Mesendoderm (in vitro differentiated cells): ENCODE measurements around the gene SYNJ2.

Source experiments
- DNase-seq: peaks from one replicate; pipeline ENCODE4 v3.0.0; 2013
- H2AK5ac ChIP-seq: 2 replicates; pipeline ENCODE4 v1.6.1; 2013; ENCODE audit warnings: low read length, inconsistent platforms
- H2BK120ac ChIP-seq: 2 replicates; pipeline ENCODE4 v1.6.1; 2013; ENCODE audit warnings: low read depth, mild to moderate bottlenecking, low read length, moderate library complexity, mixed read lengths
- H2BK15ac ChIP-seq: replicated peaks from 2 replicates; pipeline ENCODE4 v1.6.1; 2013; ENCODE audit warnings: low read depth, mild to moderate bottlenecking, moderate library complexity
- H2BK5ac ChIP-seq: 2 replicates; pipeline ENCODE4 v1.6.1; 2013; ENCODE audit warnings: low read length, inconsistent platforms
- H3K18ac ChIP-seq: 2 replicates; pipeline ENCODE4 v1.6.1; 2013; ENCODE audit warnings: mild to moderate bottlenecking, low read length, mixed read lengths
- H3K23ac ChIP-seq: one replicate; pipeline ENCODE4 v1.6.1; 2013; ENCODE audit warnings: low read length
- H3K27ac ChIP-seq: 2 replicates; pipeline ENCODE4 v1.5.1; 2013; ENCODE audit warnings: low read depth, mild to moderate bottlenecking, inconsistent platforms, low read length, moderate library complexity
- H3K27me3 ChIP-seq: 2 replicates; pipeline ENCODE4 v1.6.1; 2013; ENCODE audit warnings: low read length, control low read depth, mild to moderate bottlenecking, inconsistent platforms; ENCODE audit not compliant: insufficient read depth, poor library complexity
- H3K36me3 ChIP-seq: 2 replicates; pipeline ENCODE4 v1.6.1; 2013; ENCODE audit warnings: low read length, inconsistent platforms; ENCODE audit not compliant: control insufficient read depth, insufficient read depth
- H3K4ac ChIP-seq: one replicate; pipeline ENCODE4 v1.6.1; 2013; ENCODE audit warnings: low read depth, mild to moderate bottlenecking, low read length, moderate library complexity
- H3K4me1 ChIP-seq: 2 replicates; pipeline ENCODE4 v1.6.1; 2013; ENCODE audit warnings: low read depth, low read length, inconsistent platforms; ENCODE audit not compliant: control insufficient read depth
- H3K4me2 ChIP-seq: 2 replicates; pipeline ENCODE4 v1.6.1; 2013; ENCODE audit warnings: low read length
- H3K4me3 ChIP-seq: 2 replicates; pipeline ENCODE4 v1.5.1; 2013; ENCODE audit warnings: mild to moderate bottlenecking, low read length
- H3K56ac ChIP-seq: one replicate; pipeline ENCODE4 v1.6.1; 2013; ENCODE audit warnings: low read length
- H3K79me1 ChIP-seq: 2 replicates; pipeline ENCODE4 v1.6.1; 2013; ENCODE audit warnings: low read length, inconsistent platforms
- H3K79me2 ChIP-seq: 2 replicates; pipeline ENCODE4 v1.6.1; 2013; ENCODE audit warnings: mild to moderate bottlenecking, low read length; ENCODE audit not compliant: control insufficient read depth, insufficient read depth
- H3K9ac ChIP-seq: 2 replicates; pipeline ENCODE4 v1.6.1; 2013; ENCODE audit warnings: low read length, inconsistent platforms
- H4K5ac ChIP-seq: one replicate; pipeline ENCODE4 v1.6.1; 2013; ENCODE audit warnings: low read length
- H4K8ac ChIP-seq: one replicate; pipeline ENCODE4 v1.6.1; 2013; ENCODE audit warnings: low read depth, mild to moderate bottlenecking, control low read depth, low read length, moderate library complexity
- WGBS: extraction: QIAGEN DNeasy Blood & Tissue Kit; methylation state at CpG from one replicate; pipeline ENCODE4 v1.1.7; 2013; ENCODE audit warnings: low lambda C conversion rate, missing lambda C conversion rate; ENCODE audit not compliant: insufficient coverage; ENCODE audit errors: extremely low coverage; 5-methylcytosine and 5-hydroxymethylcytosine counted together

The SYNJ2 gene

GRCh38 chr6:157990321-157991066 is 8.8 kb downstream of the SYNJ2 start:
- H2BK120ac ChIP-seq = no peak overlapping the region
- H3K4me1 ChIP-seq = peaks cover 1% of the 10 kb centered on the region
- H3K79me1 ChIP-seq = no peaks in the 10 kb centered on the region
- H3K36me3 ChIP-seq = no peaks in the 10 kb centered on the region
- no peak overlapping the region for H2BK15ac ChIP-seq
- H3K56ac ChIP-seq = peak overlapping the region; percentile 6
- H3K4me2 ChIP-seq = no peak overlapping the region
- H3K27ac ChIP-seq = no peak overlapping the region
- DNase-seq = no peak
- H4K8ac ChIP-seq = no peak overlapping the region
- no peak overlapping the region for H2BK5ac ChIP-seq
- H3K18ac ChIP-seq = no peak overlapping the region
- H3K4me3 ChIP-seq = no peak overlapping the region
- H3K27me3 ChIP-seq = no peaks in the 10 kb centered on the region
- no peak overlapping the region for H3K9ac ChIP-seq
- no peak overlapping the region for H3K4ac ChIP-seq
- H4K5ac ChIP-seq = no peak overlapping the region
- no CpG with 5 or more reads among the region's 15 CpGs for WGBS
- H2AK5ac ChIP-seq = no peak overlapping the region
- H3K23ac ChIP-seq = no peak overlapping the region
- H3K79me2 ChIP-seq = peaks cover 30% of the 10 kb centered on the region

GRCh38 chr6:157991067-157991432 is 9.4 kb downstream of the SYNJ2 start:
- Histone ChIP-seq H3K18ac (no peak overlapping the region), H2BK5ac (no peak overlapping the region), H3K4me3 (no peak overlapping the region), H3K27ac (no peak overlapping the region), H3K36me3 (no peaks in the 10 kb centered on the region), H3K79me2 (peaks cover 31% of the 10 kb centered on the region), H2BK15ac (no peak overlapping the region), H3K9ac (no peak overlapping the region), H2BK120ac (no peak overlapping the region), H3K4ac (no peak overlapping the region), H3K4me2 (no peak overlapping the region), H3K56ac (no peak overlapping the region), H2AK5ac (no peak overlapping the region), H3K4me1 (peaks cover 1% of the 10 kb centered on the region), H4K8ac (no peak overlapping the region), H3K27me3 (no peaks in the 10 kb centered on the region), H4K5ac (no peak overlapping the region), H3K23ac (no peak overlapping the region), H3K79me1 (no peaks in the 10 kb centered on the region)
- no peak for DNase-seq
- WGBS = no CpG with 5 or more reads among the region's 11 CpGs

- H3K36me3 ChIP-seq = no peaks in the 10 kb centered on the region
- peaks cover 5% of the 10 kb centered on the region for H3K4me1 ChIP-seq
- no CpG with 5 or more reads among the region's 3 CpGs for WGBS
- H3K18ac ChIP-seq = no peak overlapping the region
- no peak overlapping the region for H4K5ac ChIP-seq
- no peak overlapping the region for H3K4me2 ChIP-seq
- no peak overlapping the region for H3K4me3 ChIP-seq
- no peak overlapping the region for H3K56ac ChIP-seq
- no peaks in the 10 kb centered on the region for H3K79me1 ChIP-seq
- H3K4ac ChIP-seq = no peak overlapping the region
- DNase-seq = no peak
- peaks cover 25% of the 10 kb centered on the region for H3K79me2 ChIP-seq
- H2BK120ac ChIP-seq = no peak overlapping the region
- H3K27me3 ChIP-seq = no peaks in the 10 kb centered on the region
- no peak overlapping the region for H2BK5ac ChIP-seq
- no peak overlapping the region for H3K9ac ChIP-seq
- H2BK15ac ChIP-seq = no peak overlapping the region
- no peak overlapping the region for H4K8ac ChIP-seq
- H3K27ac ChIP-seq = no peak overlapping the region
- no peak overlapping the region for H3K23ac ChIP-seq
- no peak overlapping the region for H2AK5ac ChIP-seq
Measured at GRCh38 chr6:157993076-157993475, 11.4 kb downstream of the SYNJ2 start.

- no peak overlapping the region for H3K23ac ChIP-seq
- no peak overlapping the region for H2BK15ac ChIP-seq
- no CpG with 5 or more reads among the region's 7 CpGs for WGBS
- H3K4ac ChIP-seq = no peak overlapping the region
- no peak overlapping the region for H4K5ac ChIP-seq
- H2BK120ac ChIP-seq = no peak overlapping the region
- no peaks in the 10 kb centered on the region for H3K79me1 ChIP-seq
- H3K36me3 ChIP-seq = no peaks in the 10 kb centered on the region
- no peak overlapping the region for H3K56ac ChIP-seq
- H3K4me2 ChIP-seq = no peak overlapping the region
- no peak overlapping the region for H3K27ac ChIP-seq
- H3K27me3 ChIP-seq = no peaks in the 10 kb centered on the region
- no peak overlapping the region for H2AK5ac ChIP-seq
- no peak overlapping the region for H3K9ac ChIP-seq
- H2BK5ac ChIP-seq = no peak overlapping the region
- no peak for DNase-seq
- no peak overlapping the region for H3K18ac ChIP-seq
- H4K8ac ChIP-seq = no peak overlapping the region
- H3K4me1 ChIP-seq = peaks cover 5% of the 10 kb centered on the region
- H3K79me2 ChIP-seq = peaks cover 17% of the 10 kb centered on the region
- no peak overlapping the region for H3K4me3 ChIP-seq
Measured at GRCh38 chr6:157994125-157994795, 12.6 kb downstream of the SYNJ2 start.

- no peak overlapping the region for H2BK15ac ChIP-seq
- H3K4ac ChIP-seq = no peak overlapping the region
- H3K4me1 ChIP-seq = peaks cover 4% of the 10 kb centered on the region
- no peaks in the 10 kb centered on the region for H3K27me3 ChIP-seq
- WGBS = no CpG with 5 or more reads among the region's 12 CpGs
- DNase-seq = no peak
- peaks cover 12% of the 10 kb centered on the region for H3K79me2 ChIP-seq
- H3K36me3 ChIP-seq = no peaks in the 10 kb centered on the region
- H3K23ac ChIP-seq = no peak overlapping the region
- no peaks in the 10 kb centered on the region for H3K79me1 ChIP-seq
- no peak overlapping the region for H3K27ac ChIP-seq
- H2BK120ac ChIP-seq = no peak overlapping the region
- no peak overlapping the region for H4K8ac ChIP-seq
- H3K4me3 ChIP-seq = no peak overlapping the region
- no peak overlapping the region for H2BK5ac ChIP-seq
- no peak overlapping the region for H4K5ac ChIP-seq
- no peak overlapping the region for H3K18ac ChIP-seq
- H3K4me2 ChIP-seq = no peak overlapping the region
- H2AK5ac ChIP-seq = no peak overlapping the region
- no peak overlapping the region for H3K56ac ChIP-seq
- no peak overlapping the region for H3K9ac ChIP-seq
Measured at GRCh38 chr6:157995458-157995857, 13.8 kb downstream of the SYNJ2 start.
